Activated CD4-positive, CD25-positive, alpha-beta regulatory T cell treated with anti-CD3 and anti-CD28 coated beads, Interleukin-2, amount 50 U/mL, for 24 hours (primary cell): Measurements from ENCODE around the gene PLET1.

Source experiments
- ATAC-seq, 2 donors: fragments of 150-1000 bp; cut with Tn5 transposase; one replicate each; pipeline ENCODE4 v1.10.0; 2021; ENCODE audit warnings: mild to moderate bottlenecking in 1 of 2, moderate library complexity in 1 of 2

Gene PLET1

GRCh38 chr11:112260490-112260889 is at the start of gene PLET1:
Gene PLET1, minus strand, starts transcription at chr11:112260860. Its CDS starts 271 bp downstream, at chr11:112260589.
- ATAC-seq, result no peak

- no peak for ATAC-seq
Measured at GRCh38 chr11:112310419-112310818, 49.8 kb upstream of the PLET1 start.

- ATAC-seq, result no peak
Measured at GRCh38 chr11:112308651-112309050, 48.0 kb upstream of the PLET1 start.

- no peak for ATAC-seq
Measured at GRCh38 chr11:112307616-112308015, 47.0 kb upstream of the PLET1 start.

- ATAC-seq, result no peak
Measured at GRCh38 chr11:112306230-112306629, 45.6 kb upstream of the PLET1 start.

GRCh38 chr11:112304914-112305313 is 44.3 kb upstream of the PLET1 start:
- no peak for ATAC-seq

- ATAC-seq, result no peak
Measured at GRCh38 chr11:112303616-112304015, 43.0 kb upstream of the PLET1 start.

- no peak for ATAC-seq
Measured at GRCh38 chr11:112302226-112302868, 41.7 kb upstream of the PLET1 start.

- ATAC-seq, result no peak
Measured at GRCh38 chr11:112300094-112300786, 39.6 kb upstream of the PLET1 start.

- no peak for ATAC-seq
Measured at GRCh38 chr11:112298535-112298934, 37.9 kb upstream of the PLET1 start.

- peak in 1 of 2 donors; percentile 45 for ATAC-seq
Measured at GRCh38 chr11:112297248-112297866, 36.7 kb upstream of the PLET1 start.

GRCh38 chr11:112296044-112296443 is 35.4 kb upstream of the PLET1 start:
- ATAC-seq, result no peak

GRCh38 chr11:112294688-112295340 is 34.2 kb upstream of the PLET1 start:
- ATAC-seq, result no peak

- no peak for ATAC-seq
Measured at GRCh38 chr11:112293614-112294013, 33.0 kb upstream of the PLET1 start.

- no peak for ATAC-seq
Measured at GRCh38 chr11:112292785-112293407, 32.2 kb upstream of the PLET1 start.

- ATAC-seq, result no peak
Measured at GRCh38 chr11:112292188-112292587, 31.5 kb upstream of the PLET1 start.

GRCh38 chr11:112291191-112291590 is 30.5 kb upstream of the PLET1 start:
- no peak for ATAC-seq

- no peak for ATAC-seq
Measured at GRCh38 chr11:112290493-112290850, 29.8 kb upstream of the PLET1 start.

- peak; percentile 87 to 93 for ATAC-seq
Measured at GRCh38 chr11:112289588-112290492, 29.2 kb upstream of the PLET1 start.

- ATAC-seq, result no peak
Measured at GRCh38 chr11:112288021-112288420, 27.4 kb upstream of the PLET1 start.

- no peak for ATAC-seq
Measured at GRCh38 chr11:112285841-112286311, 25.2 kb upstream of the PLET1 start.

- no peak for ATAC-seq
Measured at GRCh38 chr11:112281726-112282125, 21.1 kb upstream of the PLET1 start.
